SK-N-SH treated with all-trans-retinoic acid at 6 μM for 48 hours (cell line): Measurements from ENCODE around the gene CNTNAP2.

Experiments
- ATAC-seq: fragments of 200-7000 bp; cut with Tn5 transposase; 3 replicates; pipeline ENCODE4 v1.9.1; 2020; ENCODE audit warnings: mild to moderate bottlenecking, moderate library complexity
- ARNTL ChIP-seq: fragments of 450-650 bp; formaldehyde crosslinking; IDR thresholded peaks from 2 replicates; pipeline ENCODE4 v1.5.0; 2020; ENCODE audit warnings: low read depth, mild to moderate bottlenecking, moderate library complexity, borderline replicate concordance
- BACH2 ChIP-seq: fragments of 250-450 bp; sonication (Bioruptor Pico); IDR thresholded peaks from 2 replicates; pipeline ENCODE4 v1.9.0; 2021; ENCODE audit warnings: mild to moderate bottlenecking, borderline replicate concordance
- CSDC2 ChIP-seq: fragments of 250-450 bp; sonication (Bioruptor Pico); IDR thresholded peaks from 2 replicates; pipeline ENCODE4 v1.5.0; 2020; ENCODE audit warnings: mild to moderate bottlenecking, moderate library complexity
- ESRRG ChIP-seq: fragments of 250-450 bp; sonication (Bioruptor Pico); IDR thresholded peaks from 2 replicates; pipeline ENCODE4 v1.6.1; 2021; ENCODE audit warnings: mild to moderate bottlenecking
- GLIS3 ChIP-seq: fragments of 250-450 bp; sonication (Bioruptor Pico); IDR thresholded peaks from 2 replicates; pipeline ENCODE4 v1.5.0; 2020; ENCODE audit warnings: mild to moderate bottlenecking, moderate library complexity
- ISL1 ChIP-seq: fragments of 250-450 bp; sonication (Bioruptor Pico); IDR thresholded peaks from 2 replicates; pipeline ENCODE4 v2.1.2; 2022; ENCODE audit warnings: mild to moderate bottlenecking, moderate library complexity
- OSR1 ChIP-seq: fragments of 250-450 bp; sonication (Bioruptor Pico); IDR thresholded peaks from 2 replicates; pipeline ENCODE4 v1.8.0; 2022; ENCODE audit warnings: moderate library complexity, mild to moderate bottlenecking, inconsistent platforms
- PPARA ChIP-seq: fragments of 250-450 bp; sonication (Bioruptor Pico); IDR thresholded peaks from 2 replicates; pipeline ENCODE4 v1.5.0; 2020; ENCODE audit warnings: mild to moderate bottlenecking, borderline replicate concordance
- RARB ChIP-seq: fragments of 250-450 bp; sonication (Bioruptor Pico); IDR thresholded peaks from 2 replicates; pipeline ENCODE4 v1.8.0; 2021; ENCODE audit warnings: mild to moderate bottlenecking, moderate library complexity
- SNAI2 ChIP-seq: fragments of 250-450 bp; sonication (Bioruptor Pico); IDR thresholded peaks from 2 replicates; pipeline ENCODE4 v1.5.0; 2020; ENCODE audit warnings: mild to moderate bottlenecking, moderate library complexity
- TCF4 ChIP-seq: fragments of 250-450 bp; sonication (Bioruptor Pico); IDR thresholded peaks from 2 replicates; pipeline ENCODE4 v1.8.0; 2021; ENCODE audit warnings: mild to moderate bottlenecking, moderate library complexity, borderline replicate concordance
- TOX ChIP-seq: fragments of 250-450 bp; sonication (Bioruptor Pico); IDR thresholded peaks from 2 replicates; pipeline ENCODE4 v1.8.0; 2021; ENCODE audit warnings: mild to moderate bottlenecking, moderate library complexity, borderline replicate concordance
- ZC3H10 ChIP-seq: fragments of 250-450 bp; sonication (Bioruptor Pico); IDR thresholded peaks from 2 replicates; pipeline ENCODE4 v1.5.1; 2021; ENCODE audit warnings: mild to moderate bottlenecking, moderate library complexity
- ZFP30 ChIP-seq: fragments of 450-650 bp; formaldehyde crosslinking; IDR thresholded peaks from 2 replicates; pipeline ENCODE4 v1.5.0; 2022; ENCODE audit warnings: mild to moderate bottlenecking, moderate library complexity
- ZNF70 ChIP-seq: fragments of 450-650 bp; formaldehyde crosslinking; IDR thresholded peaks from 2 replicates; pipeline ENCODE4 v1.5.0; 2020; ENCODE audit warnings: mild to moderate bottlenecking, moderate library complexity
- ZNF8 ChIP-seq: fragments of 450-650 bp; formaldehyde crosslinking; IDR thresholded peaks from 2 replicates; pipeline ENCODE4 v1.5.0; 2020; ENCODE audit warnings: mild to moderate bottlenecking, moderate library complexity
- TF ChIP-seq, protein P1 (sequence below): fragments of 250-450 bp; sonication (Bioruptor Pico); IDR thresholded peaks from 2 replicates; pipeline ENCODE4 v1.5.1; 2021; ENCODE audit warnings: mild to moderate bottlenecking, moderate library complexity
- TF ChIP-seq, protein P2 (sequence below): fragments of 250-450 bp; sonication (Bioruptor Pico); IDR thresholded peaks from 2 replicates; pipeline ENCODE4 v1.8.0; 2020; ENCODE audit warnings: mild to moderate bottlenecking, moderate library complexity, borderline replicate concordance
- TF ChIP-seq, protein P3 (sequence below): fragments of 250-450 bp; sonication (Bioruptor Pico); IDR thresholded peaks from 2 replicates; pipeline ENCODE4 v1.8.0; 2021; ENCODE audit warnings: low read depth, mild to moderate bottlenecking, moderate library complexity, borderline replicate concordance
- TF ChIP-seq, protein P4 (sequence below): fragments of 250-450 bp; sonication (Bioruptor Pico); IDR thresholded peaks from 2 replicates; pipeline ENCODE4 v1.5.0; 2020; ENCODE audit warnings: mild to moderate bottlenecking, moderate library complexity
- TF ChIP-seq, protein P5 (sequence below): fragments of 250-450 bp; sonication (Bioruptor Pico); IDR thresholded peaks from 2 replicates; pipeline ENCODE4 v1.5.1; 2020; ENCODE audit warnings: low read depth, mild to moderate bottlenecking, moderate library complexity

Gene CNTNAP2

DNA sequence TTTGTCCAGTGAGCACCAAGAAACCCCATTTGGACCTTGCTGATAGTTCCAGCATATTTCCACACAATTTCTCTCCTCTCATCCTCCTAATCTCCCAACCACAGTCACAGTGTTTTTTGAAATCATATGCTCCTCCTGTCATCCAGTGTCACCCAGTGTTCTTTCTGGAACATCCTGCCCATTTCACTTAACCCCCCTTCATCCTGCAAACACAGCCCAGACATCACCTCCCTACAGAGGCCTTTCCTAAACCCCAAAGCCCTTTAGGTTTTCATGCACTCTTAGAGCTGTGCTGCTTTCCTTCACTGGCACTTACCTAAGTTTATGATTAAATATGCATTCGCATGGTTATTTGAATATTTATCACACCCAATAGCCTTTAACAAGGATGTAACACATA, 1316.0 kb downstream of the CNTNAP2 start:
- ATAC-seq: peak; percentile 52
- TF ChIP-seq SNAI2 (no peak), ZNF70 (CRISPR knock-in tag) (peak; percentile 15; the same call in 1 of the 2 replicates)
- TF ChIP-seq, all 23 proteins: peak for 1

DNA sequence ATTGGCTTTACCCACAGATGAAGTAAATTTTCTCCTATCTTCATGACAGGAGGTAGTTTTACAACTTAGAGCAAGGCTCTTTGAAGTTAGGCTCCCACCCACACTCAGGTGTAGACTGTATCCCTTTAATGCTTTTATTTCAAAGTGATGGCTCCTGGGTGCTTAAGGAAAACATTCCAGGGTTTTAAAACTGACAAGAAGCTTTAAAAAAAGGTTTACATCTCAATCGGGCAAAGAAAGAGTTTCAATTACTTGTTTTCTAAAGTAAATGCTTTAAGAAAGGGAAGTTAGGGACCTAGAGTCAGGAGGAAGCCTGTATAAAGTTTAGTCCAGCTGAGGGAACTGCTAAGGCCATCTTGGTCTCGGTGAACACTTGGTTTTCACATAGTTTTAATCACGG, 1320.1 kb downstream of the CNTNAP2 start:
- TF ChIP-seq, protein P1, sequence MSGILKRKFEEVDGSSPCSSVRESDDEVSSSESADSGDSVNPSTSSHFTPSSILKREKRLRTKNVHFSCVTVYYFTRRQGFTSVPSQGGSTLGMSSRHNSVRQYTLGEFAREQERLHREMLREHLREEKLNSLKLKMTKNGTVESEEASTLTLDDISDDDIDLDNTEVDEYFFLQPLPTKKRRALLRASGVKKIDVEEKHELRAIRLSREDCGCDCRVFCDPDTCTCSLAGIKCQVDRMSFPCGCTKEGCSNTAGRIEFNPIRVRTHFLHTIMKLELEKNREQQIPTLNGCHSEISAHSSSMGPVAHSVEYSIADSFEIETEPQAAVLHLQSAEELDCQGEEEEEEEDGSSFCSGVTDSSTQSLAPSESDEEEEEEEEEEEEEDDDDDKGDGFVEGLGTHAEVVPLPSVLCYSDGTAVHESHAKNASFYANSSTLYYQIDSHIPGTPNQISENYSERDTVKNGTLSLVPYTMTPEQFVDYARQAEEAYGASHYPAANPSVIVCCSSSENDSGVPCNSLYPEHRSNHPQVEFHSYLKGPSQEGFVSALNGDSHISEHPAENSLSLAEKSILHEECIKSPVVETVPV (CRISPR knock-in tag): no peak
- TF ChIP-seq, protein P2, sequence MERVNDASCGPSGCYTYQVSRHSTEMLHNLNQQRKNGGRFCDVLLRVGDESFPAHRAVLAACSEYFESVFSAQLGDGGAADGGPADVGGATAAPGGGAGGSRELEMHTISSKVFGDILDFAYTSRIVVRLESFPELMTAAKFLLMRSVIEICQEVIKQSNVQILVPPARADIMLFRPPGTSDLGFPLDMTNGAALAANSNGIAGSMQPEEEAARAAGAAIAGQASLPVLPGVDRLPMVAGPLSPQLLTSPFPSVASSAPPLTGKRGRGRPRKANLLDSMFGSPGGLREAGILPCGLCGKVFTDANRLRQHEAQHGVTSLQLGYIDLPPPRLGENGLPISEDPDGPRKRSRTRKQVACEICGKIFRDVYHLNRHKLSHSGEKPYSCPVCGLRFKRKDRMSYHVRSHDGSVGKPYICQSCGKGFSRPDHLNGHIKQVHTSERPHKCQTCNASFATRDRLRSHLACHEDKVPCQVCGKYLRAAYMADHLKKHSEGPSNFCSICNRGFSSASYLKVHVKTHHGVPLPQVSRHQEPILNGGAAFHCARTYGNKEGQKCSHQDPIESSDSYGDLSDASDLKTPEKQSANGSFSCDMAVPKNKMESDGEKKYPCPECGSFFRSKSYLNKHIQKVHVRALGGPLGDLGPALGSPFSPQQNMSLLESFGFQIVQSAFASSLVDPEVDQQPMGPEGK (CRISPR knock-in tag): no peak
- TF ChIP-seq TCF4 (no peak), ISL1 (CRISPR knock-in tag) (no peak), GLIS3 (no peak), PPARA (CRISPR knock-in tag) (no peak), ZNF70 (CRISPR knock-in tag) (no peak), OSR1 (CRISPR knock-in tag) (no peak), ESRRG (CRISPR knock-in tag) (no peak), SNAI2 (no peak), BACH2 (CRISPR knock-in tag) (no peak), ARNTL (CRISPR knock-in tag) (no peak), TOX (no peak), ZC3H10 (CRISPR knock-in tag) (no peak), ZFP30 (CRISPR knock-in tag) (no peak), ZNF8 (CRISPR knock-in tag) (no peak)
- TF ChIP-seq, protein P3, sequence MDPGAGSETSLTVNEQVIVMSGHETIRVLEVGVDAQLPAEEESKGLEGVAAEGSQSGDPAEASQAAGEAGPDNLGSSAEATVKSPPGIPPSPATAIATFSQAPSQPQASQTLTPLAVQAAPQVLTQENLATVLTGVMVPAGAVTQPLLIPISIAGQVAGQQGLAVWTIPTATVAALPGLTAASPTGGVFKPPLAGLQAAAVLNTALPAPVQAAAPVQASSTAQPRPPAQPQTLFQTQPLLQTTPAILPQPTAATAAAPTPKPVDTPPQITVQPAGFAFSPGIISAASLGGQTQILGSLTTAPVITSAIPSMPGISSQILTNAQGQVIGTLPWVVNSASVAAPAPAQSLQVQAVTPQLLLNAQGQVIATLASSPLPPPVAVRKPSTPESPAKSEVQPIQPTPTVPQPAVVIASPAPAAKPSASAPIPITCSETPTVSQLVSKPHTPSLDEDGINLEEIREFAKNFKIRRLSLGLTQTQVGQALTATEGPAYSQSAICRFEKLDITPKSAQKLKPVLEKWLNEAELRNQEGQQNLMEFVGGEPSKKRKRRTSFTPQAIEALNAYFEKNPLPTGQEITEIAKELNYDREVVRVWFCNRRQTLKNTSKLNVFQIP (CRISPR knock-in tag): no peak
- TF ChIP-seq, protein P4, sequence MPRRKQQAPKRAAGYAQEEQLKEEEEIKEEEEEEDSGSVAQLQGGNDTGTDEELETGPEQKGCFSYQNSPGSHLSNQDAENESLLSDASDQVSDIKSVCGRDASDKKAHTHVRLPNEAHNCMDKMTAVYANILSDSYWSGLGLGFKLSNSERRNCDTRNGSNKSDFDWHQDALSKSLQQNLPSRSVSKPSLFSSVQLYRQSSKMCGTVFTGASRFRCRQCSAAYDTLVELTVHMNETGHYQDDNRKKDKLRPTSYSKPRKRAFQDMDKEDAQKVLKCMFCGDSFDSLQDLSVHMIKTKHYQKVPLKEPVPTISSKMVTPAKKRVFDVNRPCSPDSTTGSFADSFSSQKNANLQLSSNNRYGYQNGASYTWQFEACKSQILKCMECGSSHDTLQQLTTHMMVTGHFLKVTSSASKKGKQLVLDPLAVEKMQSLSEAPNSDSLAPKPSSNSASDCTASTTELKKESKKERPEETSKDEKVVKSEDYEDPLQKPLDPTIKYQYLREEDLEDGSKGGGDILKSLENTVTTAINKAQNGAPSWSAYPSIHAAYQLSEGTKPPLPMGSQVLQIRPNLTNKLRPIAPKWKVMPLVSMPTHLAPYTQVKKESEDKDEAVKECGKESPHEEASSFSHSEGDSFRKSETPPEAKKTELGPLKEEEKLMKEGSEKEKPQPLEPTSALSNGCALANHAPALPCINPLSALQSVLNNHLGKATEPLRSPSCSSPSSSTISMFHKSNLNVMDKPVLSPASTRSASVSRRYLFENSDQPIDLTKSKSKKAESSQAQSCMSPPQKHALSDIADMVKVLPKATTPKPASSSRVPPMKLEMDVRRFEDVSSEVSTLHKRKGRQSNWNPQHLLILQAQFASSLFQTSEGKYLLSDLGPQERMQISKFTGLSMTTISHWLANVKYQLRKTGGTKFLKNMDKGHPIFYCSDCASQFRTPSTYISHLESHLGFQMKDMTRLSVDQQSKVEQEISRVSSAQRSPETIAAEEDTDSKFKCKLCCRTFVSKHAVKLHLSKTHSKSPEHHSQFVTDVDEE (CRISPR knock-in tag): no peak
- ATAC-seq: no peak

DNA sequence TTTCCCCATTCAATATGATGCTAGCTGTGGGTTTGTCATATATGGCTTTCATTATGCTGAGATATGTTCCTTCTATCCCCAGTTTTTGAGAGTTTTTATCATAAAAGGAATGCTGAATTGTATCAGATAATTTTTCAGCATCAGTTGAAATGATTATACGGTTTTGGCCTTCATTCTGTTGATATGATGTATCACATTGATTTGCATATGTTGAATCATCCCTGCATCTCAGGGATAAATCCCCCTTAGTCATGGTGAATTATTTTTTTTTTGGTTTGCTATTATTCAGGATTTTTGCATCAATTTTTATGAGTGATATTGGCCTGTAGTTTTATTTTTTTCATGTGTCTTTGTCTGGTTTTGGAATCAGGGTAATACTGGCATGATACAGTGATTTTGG, 1321.6 kb downstream of the CNTNAP2 start:
- ATAC-seq: no peak
- no peak for TF ChIP-seq RARB
- TF ChIP-seq, protein P3 (CRISPR knock-in tag): no peak
- TF ChIP-seq, protein P5, sequence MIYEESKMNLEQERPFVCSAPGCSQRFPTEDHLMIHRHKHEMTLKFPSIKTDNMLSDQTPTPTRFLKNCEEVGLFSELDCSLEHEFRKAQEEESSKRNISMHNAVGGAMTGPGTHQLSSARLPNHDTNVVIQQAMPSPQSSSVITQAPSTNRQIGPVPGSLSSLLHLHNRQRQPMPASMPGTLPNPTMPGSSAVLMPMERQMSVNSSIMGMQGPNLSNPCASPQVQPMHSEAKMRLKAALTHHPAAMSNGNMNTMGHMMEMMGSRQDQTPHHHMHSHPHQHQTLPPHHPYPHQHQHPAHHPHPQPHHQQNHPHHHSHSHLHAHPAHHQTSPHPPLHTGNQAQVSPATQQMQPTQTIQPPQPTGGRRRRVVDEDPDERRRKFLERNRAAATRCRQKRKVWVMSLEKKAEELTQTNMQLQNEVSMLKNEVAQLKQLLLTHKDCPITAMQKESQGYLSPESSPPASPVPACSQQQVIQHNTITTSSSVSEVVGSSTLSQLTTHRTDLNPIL (CRISPR knock-in tag): no peak
- TF ChIP-seq, protein P2 (CRISPR knock-in tag): no peak
- TF ChIP-seq, protein P1 (CRISPR knock-in tag): no peak
- no peak for TF ChIP-seq TCF4
- TF ChIP-seq, protein P4 (CRISPR knock-in tag): no peak
- no peak for TF ChIP-seq OSR1 (CRISPR knock-in tag)
- TF ChIP-seq CSDC2 (CRISPR knock-in tag): no peak
